ENCODE data around the gene RIF1.

RIF1 gene

GRCh38 chr2:151526572-151527090, 116.9 kb downstream of the RIF1 start:
- no peak for DNase-seq
